K562 (cell line): Measurements from ENCODE around the gene C1orf167. TPM values are rescaled to one million over a fixed set of nuclear protein-coding genes. Genes with fewer than 3 reads are reported as not detected.

Experiments used
- ATAC-seq: fragments of 200-7000 bp; cut with Tn5 transposase; 3 replicates; pipeline ENCODE4 v1.9.1; 2020; ENCODE audit warnings: moderate library complexity
- BruUV-seq: library from RNA; stranded (reverse); fragments of 400-500 nt; replicated peaks from 2 replicates; lab custom pipeline; 2021; lab: Mats Ljungman, UMichigan
- CTCF ChIA-PET: fragments of 300-600 bp; formaldehyde crosslinking; extraction: SDS; loops from one replicate; lab custom pipeline; 2021; ENCODE audit warnings: low intra/inter-chr PET ratio; lab: Yijun Ruan, JAX
- POLR2A ChIA-PET: fragments of 300-600, 350-650 bp; sonication (Branson Sonifier 250); formaldehyde crosslinking; extraction: SDS; loops from one replicate; lab custom pipeline; 2021; ENCODE audit warnings: antibody characterized with exemption, inconsistent platforms; lab: Yijun Ruan, JAX
- DNase-seq, 4 experiments: peaks; one replicate each; pipeline versions ENCODE4 v3.0.0 to v3.0.0-alpha.2; 2011 to 2018; ENCODE audit warnings: low spot score in 3 of 4, mixed read lengths in 3 of 4; ENCODE audit errors: extremely low read depth in 1 of 4
- FAIRE-seq: peaks from 2 replicates; lab custom pipeline; 2011; peaks lifted over from hg19 to GRCh38; lab: Jason Lieb, UNC
- H2AFZ ChIP-seq: 2 replicates; pipeline ENCODE4 v1.6.0; 2011; ENCODE audit warnings: low read depth, low read length, control low read depth, inconsistent platforms
- H3K27ac ChIP-seq: fragments of 200-600 bp; 3 replicates; pipeline ENCODE4 v1.8.0; 2011; ENCODE audit warnings: low read depth, mild to moderate bottlenecking, control low read depth, inconsistent platforms, low read length, moderate library complexity, mixed read lengths; ENCODE audit errors: extremely low read depth
- H3K27me3 ChIP-seq, 2 experiments: fragments of 300-600 bp in 1 of 2; 2 replicates in 1 of 2; 3 replicates in 1 of 2; pipeline versions ENCODE4 v1.6.0 to v1.8.0; 2011; ENCODE audit warnings: inconsistent platforms in 2 of 2, low read length in 2 of 2, mild to moderate bottlenecking in 1 of 2, mixed read lengths in 1 of 2, moderate library complexity in 1 of 2; ENCODE audit not compliant: control insufficient read depth in 2 of 2, insufficient read depth in 2 of 2
- H3K36me3 ChIP-seq: fragments of 300-600 bp; 3 replicates; pipeline ENCODE4 v1.8.0; 2011; ENCODE audit warnings: mild to moderate bottlenecking, low read length, inconsistent platforms; ENCODE audit not compliant: control insufficient read depth, insufficient read depth
- H3K4me1 ChIP-seq, 2 experiments: fragments of 200-600 bp in 1 of 2; replicated peaks in 1 of 2; 2 replicates in 1 of 2; 3 replicates in 1 of 2; pipeline versions ENCODE4 v1.5.1 to v1.8.0; 2011; ENCODE audit warnings: inconsistent platforms in 2 of 2, low read length in 2 of 2, mild to moderate bottlenecking in 1 of 2, mixed read lengths in 1 of 2, moderate library complexity in 1 of 2; ENCODE audit not compliant: control insufficient read depth in 2 of 2, insufficient read depth in 2 of 2
- H3K4me2 ChIP-seq: 2 replicates; pipeline ENCODE4 v1.6.1; 2011; ENCODE audit warnings: low read length, control low read depth, inconsistent platforms, mixed read lengths; ENCODE audit not compliant: insufficient read depth
- H3K4me3 ChIP-seq: fragments of 200-600 bp; sonication (generic), shearing (Covaris generic); 2 replicates; pipeline ENCODE4 v1.5.1; 2016; ENCODE audit warnings: control low read depth, inconsistent platforms
- H3K79me2 ChIP-seq: fragments of 200-600 bp; 3 replicates; pipeline ENCODE4 v1.8.0; 2011; ENCODE audit warnings: low read length, inconsistent platforms; ENCODE audit not compliant: control insufficient read depth, insufficient read depth
- H3K9ac ChIP-seq, 2 experiments: 2 replicates each; pipeline versions ENCODE4 v1.6.0 to v1.6.1; 2011; ENCODE audit warnings: low read depth in 2 of 2, low read length in 2 of 2, control low read depth in 1 of 2, inconsistent platforms in 1 of 2, mild to moderate bottlenecking in 1 of 2, mixed read lengths in 1 of 2; ENCODE audit not compliant: insufficient read depth in 1 of 2
- H3K9me1 ChIP-seq: one replicate; pipeline ENCODE4 v1.6.0; 2011; ENCODE audit warnings: inconsistent platforms, mild to moderate bottlenecking, low read length, moderate library complexity; ENCODE audit not compliant: control insufficient read depth, insufficient read depth
- H3K9me3 ChIP-seq: replicated peaks from 2 replicates; pipeline ENCODE4 v1.5.1; 2011; ENCODE audit warnings: low read depth, low read length, inconsistent platforms; ENCODE audit not compliant: control insufficient read depth, insufficient read depth
- H4K20me1 ChIP-seq: replicated peaks from 2 replicates; pipeline ENCODE4 v1.6.1; 2011; ENCODE audit warnings: low read length, inconsistent platforms, mixed read lengths; ENCODE audit not compliant: control insufficient read depth, insufficient read depth
- HDAC8 ChIP-seq: fragments of 450-650 bp; IDR thresholded peaks from 2 replicates; pipeline ENCODE4 v1.6.1; 2016; ENCODE audit warnings: mild to moderate bottlenecking, missing genetic modification characterization, moderate library complexity, missing compliant biosample characterization
- LEF1 ChIP-seq: fragments of 450-650 bp; IDR thresholded peaks from 2 replicates; pipeline ENCODE4 v1.6.1; 2016; ENCODE audit warnings: mild to moderate bottlenecking
- ZFX ChIP-seq: sonication (generic); formaldehyde crosslinking; IDR thresholded peaks from 2 replicates; pipeline ENCODE4 v1.8.0; 2022; ENCODE audit warnings: mild to moderate bottlenecking, missing genetic modification reagents, moderate library complexity
- ZNF143 ChIP-seq: sonication (generic); formaldehyde crosslinking; IDR thresholded peaks from 2 replicates; pipeline ENCODE4 v1.9.0; 2022; ENCODE audit warnings: mild to moderate bottlenecking, missing genetic modification reagents
- ZNF449 ChIP-seq: fragments of 250-450 bp; sonication (Bioruptor Pico); IDR thresholded peaks from 2 replicates; pipeline ENCODE4 v1.8.0; 2022; ENCODE audit warnings: moderate library complexity, mild to moderate bottlenecking, inconsistent platforms
- WGBS: fragments of 100-300 bp; shearing (Covaris generic); methylation state at CpG from one replicate; pipeline ENCODE4 v1.1.6; 2016; ENCODE audit warnings: low coverage, mixed read lengths; ENCODE audit not compliant: insufficient coverage; ENCODE audit errors: missing lambda C conversion rate; 5-methylcytosine and 5-hydroxymethylcytosine counted together
- in situ Hi-C: fragments of 300-500 bp; cut with MboI; formaldehyde crosslinking; loops from 4 replicates; pipeline ENCODE4 v1.15.0; 2018; ENCODE audit warnings: inconsistent platforms, mixed read lengths
- intact Hi-C: fragments of 100-400 bp; cut with micrococcal nuclease; formaldehyde crosslinking; loops from 2 replicates; pipeline ENCODE4 v1.14.2; 2022
- polyA plus RNA-seq, 8 experiments: library from polyadenylated mRNA; depleted of rRNA in 4 of 8; stranded (reverse) in 5 of 8; unstranded in 3 of 8; fragments of >200 nt; fragmentation: Nextera tagmentation in 2 of 8; fragmentation: Illumina TruSeq in 1 of 8; extraction: Ambion mirVana in 2 of 8; extraction: Trizol in 1 of 8; gene quantifications; 2 replicates each; pipeline versions ENCODE4 v1.2.1 to v1.2.3, GENCODE V29; 2011 to 2014; ENCODE audit warnings: inconsistent platforms in 1 of 8, missing spikeins in 1 of 8
- total RNA-seq, 7 experiments: library from RNA; depleted of rRNA in 6 of 7; stranded (reverse); fragments of >200 nt in 6 of 7; fragmentation: Illumina TruSeq in 2 of 7; extraction: Trizol in 2 of 7; gene quantifications; 2 replicates each; pipeline versions ENCODE4 v1.2.1 to v1.2.3, GENCODE V29; 2011 to 2021; ENCODE audit warnings: low replicate concordance in 1 of 7
- TF ChIP-seq, protein P1 (sequence below): fragments of 450-650 bp; IDR thresholded peaks from 2 replicates; pipeline ENCODE4 v1.6.1; 2017; ENCODE audit warnings: antibody characterized with exemption, mild to moderate bottlenecking
- TF ChIP-seq, protein P2 (sequence below), 2 experiments: IDR thresholded peaks in 1 of 2; conservative IDR thresholded peaks in 1 of 2; 2 replicates each; pipeline ENCODE4 v1.6.1; 2016; ENCODE audit warnings: low read depth in 2 of 2, mild to moderate bottlenecking in 1 of 2, missing compliant biosample characterization in 1 of 2, missing genetic modification characterization in 1 of 2, moderate library complexity in 1 of 2
- TF ChIP-seq, protein P3 (sequence below): fragments of 450-650 bp; IDR thresholded peaks from 2 replicates; pipeline ENCODE4 v1.6.1; 2016; ENCODE audit warnings: borderline replicate concordance

Gene C1orf167
- total and polyA plus RNA-seq, 9 of the 15 experiments (the other 6 are each of a cell fraction or from before 2014, with no cell fraction given) = 0.22 to 0.86 (median 0.31) TPM; not detected in 2

DNA sequence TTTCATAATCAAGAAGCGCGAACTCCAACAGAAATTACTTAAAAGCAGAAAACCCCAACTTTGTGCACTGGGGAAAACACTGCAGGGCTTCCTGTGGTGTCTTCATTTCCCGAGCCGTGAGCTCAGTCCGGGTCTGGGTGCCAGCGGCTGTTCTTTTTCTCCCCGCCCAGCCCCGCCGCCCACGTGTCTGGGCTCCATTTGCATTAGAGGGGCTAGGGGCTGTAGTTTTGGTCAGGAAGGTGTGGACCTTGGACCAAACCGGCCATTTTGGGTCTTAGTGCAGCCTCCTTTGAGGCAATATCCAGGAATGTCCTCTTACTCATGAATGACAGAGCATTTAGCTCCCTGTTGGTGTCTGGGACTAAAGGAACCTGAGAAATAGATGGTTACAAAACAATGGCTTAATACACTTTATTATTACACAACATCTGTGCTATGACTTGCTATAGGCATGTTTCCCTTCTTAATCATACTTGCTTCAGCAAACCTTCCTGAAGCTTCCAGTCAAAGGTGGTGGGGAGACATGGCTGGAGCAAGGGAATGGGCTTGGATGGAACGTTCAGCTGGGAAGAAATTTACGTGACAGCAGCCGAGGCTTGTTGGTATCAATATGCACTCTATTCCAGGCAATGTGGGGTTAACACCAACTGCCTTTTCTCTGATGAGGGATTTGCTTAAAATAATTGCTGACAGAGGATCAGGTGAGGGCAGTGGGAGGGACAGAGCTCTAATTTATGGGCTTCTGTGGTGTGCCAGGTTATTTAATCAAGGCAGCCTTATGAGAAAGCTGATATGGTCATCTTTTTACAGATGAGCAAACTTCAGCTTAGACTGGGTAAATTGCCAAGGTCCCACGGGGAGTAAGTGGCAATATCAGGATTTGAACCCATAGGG lies 25.0 kb upstream of the C1orf167 start:
- Histone ChIP-seq H3K4me1 (peaks cover 49 to 59% of the 10 kb centered on the region in 2 experiments), H3K4me2 (peak overlapping the region; percentile 99), H3K27ac (peak overlapping the region; percentile 91), H3K79me2 (peaks cover 51% of the 10 kb centered on the region), H3K9me1 (peaks cover 7% of the 10 kb centered on the region), H3K9me3 (no peaks in the 10 kb centered on the region), H4K20me1 (no peaks in the 10 kb centered on the region), H3K9ac (peak overlapping the region; percentile 87 to 97), H3K27me3 (no peaks in the 10 kb centered on the region), H2AFZ (peak overlapping the region; percentile 84), H3K36me3 (peaks cover 7% of the 10 kb centered on the region; the same call in 2 of the 3 replicates), H3K4me3 (peak overlapping the region; percentile 69)
- peak; percentile 52 for ATAC-seq
- no TSS peak for BruUV-seq
- WGBS = 3% methylated on average over 15 of the region's 15 CpGs
- in situ Hi-C loops (no loop called here), intact Hi-C loops (loop anchor here (5.0 kb wide), 1 partner anchor 60 kb away; no protein-coding TSS in a partner anchor)
- CTCF ChIA-PET = no interaction called here
- FAIRE-seq = peak; percentile 49
- DNase-seq = peak; percentile 43 to 73 (median 54)
- POLR2A ChIA-PET = interaction anchor here (0.6 to 3.0 kb wide), 13 partner anchors 10 to 1272 kb away, joined by 3 to 23 read pairs (median 3); no protein-coding TSS in a partner anchor
- TF ChIP-seq, protein P1, sequence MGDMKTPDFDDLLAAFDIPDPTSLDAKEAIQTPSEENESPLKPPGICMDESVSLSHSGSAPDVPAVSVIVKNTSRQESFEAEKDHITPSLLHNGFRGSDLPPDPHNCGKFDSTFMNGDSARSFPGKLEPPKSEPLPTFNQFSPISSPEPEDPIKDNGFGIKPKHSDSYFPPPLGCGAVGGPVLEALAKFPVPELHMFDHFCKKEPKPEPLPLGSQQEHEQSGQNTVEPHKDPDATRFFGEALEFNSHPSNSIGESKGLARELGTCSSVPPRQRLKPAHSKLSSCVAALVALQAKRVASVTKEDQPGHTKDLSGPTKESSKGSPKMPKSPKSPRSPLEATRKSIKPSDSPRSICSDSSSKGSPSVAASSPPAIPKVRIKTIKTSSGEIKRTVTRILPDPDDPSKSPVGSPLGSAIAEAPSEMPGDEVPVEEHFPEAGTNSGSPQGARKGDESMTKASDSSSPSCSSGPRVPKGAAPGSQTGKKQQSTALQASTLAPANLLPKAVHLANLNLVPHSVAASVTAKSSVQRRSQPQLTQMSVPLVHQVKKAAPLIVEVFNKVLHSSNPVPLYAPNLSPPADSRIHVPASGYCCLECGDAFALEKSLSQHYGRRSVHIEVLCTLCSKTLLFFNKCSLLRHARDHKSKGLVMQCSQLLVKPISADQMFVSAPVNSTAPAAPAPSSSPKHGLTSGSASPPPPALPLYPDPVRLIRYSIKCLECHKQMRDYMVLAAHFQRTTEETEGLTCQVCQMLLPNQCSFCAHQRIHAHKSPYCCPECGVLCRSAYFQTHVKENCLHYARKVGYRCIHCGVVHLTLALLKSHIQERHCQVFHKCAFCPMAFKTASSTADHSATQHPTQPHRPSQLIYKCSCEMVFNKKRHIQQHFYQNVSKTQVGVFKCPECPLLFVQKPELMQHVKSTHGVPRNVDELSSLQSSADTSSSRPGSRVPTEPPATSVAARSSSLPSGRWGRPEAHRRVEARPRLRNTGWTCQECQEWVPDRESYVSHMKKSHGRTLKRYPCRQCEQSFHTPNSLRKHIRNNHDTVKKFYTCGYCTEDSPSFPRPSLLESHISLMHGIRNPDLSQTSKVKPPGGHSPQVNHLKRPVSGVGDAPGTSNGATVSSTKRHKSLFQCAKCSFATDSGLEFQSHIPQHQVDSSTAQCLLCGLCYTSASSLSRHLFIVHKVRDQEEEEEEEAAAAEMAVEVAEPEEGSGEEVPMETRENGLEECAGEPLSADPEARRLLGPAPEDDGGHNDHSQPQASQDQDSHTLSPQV = 0 out of 2 replicates have a peak, but pooled peaks have one; percentile 40
- TF ChIP-seq LEF1 = 0 out of 2 replicates have a peak, but pooled peaks have one; percentile 17
- no peak for TF ChIP-seq ZNF449 (CRISPR knock-in tag)
- peak; percentile 25; the same call in 1 of the 2 replicates for TF ChIP-seq ZFX
- TF ChIP-seq, protein P2, sequence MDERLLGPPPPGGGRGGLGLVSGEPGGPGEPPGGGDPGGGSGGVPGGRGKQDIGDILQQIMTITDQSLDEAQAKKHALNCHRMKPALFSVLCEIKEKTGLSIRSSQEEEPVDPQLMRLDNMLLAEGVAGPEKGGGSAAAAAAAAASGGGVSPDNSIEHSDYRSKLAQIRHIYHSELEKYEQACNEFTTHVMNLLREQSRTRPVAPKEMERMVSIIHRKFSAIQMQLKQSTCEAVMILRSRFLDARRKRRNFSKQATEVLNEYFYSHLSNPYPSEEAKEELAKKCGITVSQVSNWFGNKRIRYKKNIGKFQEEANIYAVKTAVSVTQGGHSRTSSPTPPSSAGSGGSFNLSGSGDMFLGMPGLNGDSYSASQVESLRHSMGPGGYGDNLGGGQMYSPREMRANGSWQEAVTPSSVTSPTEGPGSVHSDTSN (CRISPR knock-in tag; IDR thresholded peaks at IDR 0.05; ENCODE audit: low read depth) = no peak
- TF ChIP-seq, protein P2 (tag; conservative IDR thresholded peaks at IDR 0.05; ENCODE audit: low read depth) = peak; percentile 79
- TF ChIP-seq HDAC8 = no peak
- TF ChIP-seq ZNF143 (CRISPR knock-in tag) = 0 out of 2 replicates have a peak, but pooled peaks have one; percentile 1
- TF ChIP-seq, protein P3, sequence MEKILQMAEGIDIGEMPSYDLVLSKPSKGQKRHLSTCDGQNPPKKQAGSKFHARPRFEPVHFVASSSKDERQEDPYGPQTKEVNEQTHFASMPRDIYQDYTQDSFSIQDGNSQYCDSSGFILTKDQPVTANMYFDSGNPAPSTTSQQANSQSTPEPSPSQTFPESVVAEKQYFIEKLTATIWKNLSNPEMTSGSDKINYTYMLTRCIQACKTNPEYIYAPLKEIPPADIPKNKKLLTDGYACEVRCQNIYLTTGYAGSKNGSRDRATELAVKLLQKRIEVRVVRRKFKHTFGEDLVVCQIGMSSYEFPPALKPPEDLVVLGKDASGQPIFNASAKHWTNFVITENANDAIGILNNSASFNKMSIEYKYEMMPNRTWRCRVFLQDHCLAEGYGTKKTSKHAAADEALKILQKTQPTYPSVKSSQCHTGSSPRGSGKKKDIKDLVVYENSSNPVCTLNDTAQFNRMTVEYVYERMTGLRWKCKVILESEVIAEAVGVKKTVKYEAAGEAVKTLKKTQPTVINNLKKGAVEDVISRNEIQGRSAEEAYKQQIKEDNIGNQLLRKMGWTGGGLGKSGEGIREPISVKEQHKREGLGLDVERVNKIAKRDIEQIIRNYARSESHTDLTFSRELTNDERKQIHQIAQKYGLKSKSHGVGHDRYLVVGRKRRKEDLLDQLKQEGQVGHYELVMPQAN = no peak
